ENCODE data around the gene JOSD2. TPM values are rescaled to one million over a fixed set of nuclear protein-coding genes. Genes with fewer than 3 reads are reported as not detected.

Gene JOSD2
- total and polyA plus RNA-seq, 9 donors = 15.0 to 42.5 (median 24.2) TPM; not detected in 1

DNA sequence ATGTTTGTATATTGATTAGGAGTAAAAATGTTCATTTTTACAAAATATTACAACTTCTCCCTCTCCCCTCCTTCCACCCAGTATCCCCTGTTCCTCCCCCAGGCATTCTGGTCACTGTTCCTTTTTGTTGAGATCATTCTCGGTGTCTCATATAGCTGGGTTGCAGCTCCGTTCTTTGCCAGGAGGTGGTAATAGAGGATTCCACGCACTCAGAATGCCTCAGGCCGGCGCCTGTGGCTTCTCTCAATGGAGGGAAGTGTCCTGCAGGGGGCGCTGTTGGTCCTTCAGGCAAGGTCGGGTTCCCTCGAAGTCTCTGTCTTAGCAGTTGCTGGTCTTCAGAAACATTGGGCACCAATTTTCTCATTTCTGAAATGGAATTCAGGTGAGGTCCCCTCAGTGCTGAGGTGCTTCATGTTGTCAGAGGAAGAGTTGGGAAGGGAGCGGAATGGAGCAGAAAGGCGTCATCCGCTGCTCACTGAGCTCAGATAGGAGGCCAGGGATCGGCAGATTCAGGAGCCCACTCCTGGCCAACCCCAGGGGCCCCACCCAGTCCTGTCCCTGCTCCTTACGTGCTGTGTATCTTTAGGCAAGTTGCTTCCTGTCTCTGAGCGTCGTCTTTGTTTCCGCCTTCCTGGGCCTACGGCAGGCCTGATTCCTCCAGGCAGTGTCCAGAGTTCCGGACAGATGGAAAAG is 24.0 kb downstream of the JOSD2 start:
- TF ChIP-seq, protein P1, sequence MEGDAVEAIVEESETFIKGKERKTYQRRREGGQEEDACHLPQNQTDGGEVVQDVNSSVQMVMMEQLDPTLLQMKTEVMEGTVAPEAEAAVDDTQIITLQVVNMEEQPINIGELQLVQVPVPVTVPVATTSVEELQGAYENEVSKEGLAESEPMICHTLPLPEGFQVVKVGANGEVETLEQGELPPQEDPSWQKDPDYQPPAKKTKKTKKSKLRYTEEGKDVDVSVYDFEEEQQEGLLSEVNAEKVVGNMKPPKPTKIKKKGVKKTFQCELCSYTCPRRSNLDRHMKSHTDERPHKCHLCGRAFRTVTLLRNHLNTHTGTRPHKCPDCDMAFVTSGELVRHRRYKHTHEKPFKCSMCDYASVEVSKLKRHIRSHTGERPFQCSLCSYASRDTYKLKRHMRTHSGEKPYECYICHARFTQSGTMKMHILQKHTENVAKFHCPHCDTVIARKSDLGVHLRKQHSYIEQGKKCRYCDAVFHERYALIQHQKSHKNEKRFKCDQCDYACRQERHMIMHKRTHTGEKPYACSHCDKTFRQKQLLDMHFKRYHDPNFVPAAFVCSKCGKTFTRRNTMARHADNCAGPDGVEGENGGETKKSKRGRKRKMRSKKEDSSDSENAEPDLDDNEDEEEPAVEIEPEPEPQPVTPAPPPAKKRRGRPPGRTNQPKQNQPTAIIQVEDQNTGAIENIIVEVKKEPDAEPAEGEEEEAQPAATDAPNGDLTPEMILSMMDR (IDR thresholded peaks at IDR 0.05) = peak in 1 of 3 donors; percentile 11
- TF ChIP-seq POLR2A (IDR thresholded peaks at IDR 0.05) (no peak), EP300 (IDR thresholded peaks at IDR 0.05) (no peak)
- no peak overlapping the region for H3K27ac ChIP-seq
- H3K4me1 ChIP-seq (ENCODE audit: insufficient read depth) = peaks cover 1% of the 10 kb centered on the region
- no peaks in the 10 kb centered on the region for H3K9me3 ChIP-seq
- 69 to 72% (median 71%) methylated on average over 18 of the region's 18 CpGs for whole genome bisulfite sequencing, 3 donors
- no peak overlapping the region for H3K4me3 ChIP-seq
- no peaks in the 10 kb centered on the region for H3K36me3 ChIP-seq
- intact Hi-C loops (cut with DNase I) = no loop called here
- no peak for DNase-seq
- H3K27me3 ChIP-seq = no peaks in the 10 kb centered on the region

DNA sequence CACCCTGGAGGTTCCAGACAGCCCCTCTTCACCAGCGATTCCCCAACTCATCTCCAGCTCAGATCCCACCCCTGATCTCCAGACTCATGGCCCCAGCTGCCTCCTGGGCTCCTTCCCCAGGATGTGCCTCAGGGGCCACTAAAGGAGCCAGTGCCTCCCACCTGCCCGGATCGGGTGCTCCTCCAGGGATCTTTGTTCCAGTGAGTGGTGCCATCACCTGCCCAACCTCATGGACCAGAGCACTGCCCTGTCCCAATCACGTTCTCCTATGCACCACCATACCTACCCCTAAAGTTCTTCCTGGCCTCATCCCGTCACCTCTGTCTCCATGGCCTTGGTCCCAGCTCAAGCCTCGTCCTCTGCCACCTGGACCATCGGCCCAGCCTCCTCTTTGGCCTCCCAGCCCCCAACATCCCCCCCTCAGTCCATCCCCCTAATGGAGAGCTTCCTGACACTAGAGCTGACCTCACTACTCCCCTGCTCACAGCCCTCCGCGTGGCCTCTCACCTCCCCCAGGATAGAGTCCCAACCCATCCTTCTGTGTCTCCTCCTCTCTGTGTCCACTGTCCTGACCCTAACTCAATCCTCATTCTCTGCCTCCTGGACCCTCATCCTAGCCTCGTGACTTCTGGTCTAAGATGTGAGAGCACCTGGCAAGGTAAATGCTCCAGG is 25.6 kb downstream of the JOSD2 start:
- TF ChIP-seq EP300 (IDR thresholded peaks at IDR 0.05) = no peak
- no peak overlapping the region for H3K4me3 ChIP-seq
- no peaks in the 10 kb centered on the region for H3K9me3 ChIP-seq
- DNase-seq = no peak
- WGBS, 3 donors = 80 to 85% (median 81%) methylated on average over 10 of the region's 10 CpGs
- no peaks in the 10 kb centered on the region for H3K36me3 ChIP-seq
- H3K4me1 ChIP-seq (ENCODE audit: insufficient read depth) = peaks cover 1% of the 10 kb centered on the region
- H3K27ac ChIP-seq = no peak overlapping the region
- H3K27me3 ChIP-seq = no peaks in the 10 kb centered on the region
- intact Hi-C loops (cut with DNase I) = no loop called here

DNA sequence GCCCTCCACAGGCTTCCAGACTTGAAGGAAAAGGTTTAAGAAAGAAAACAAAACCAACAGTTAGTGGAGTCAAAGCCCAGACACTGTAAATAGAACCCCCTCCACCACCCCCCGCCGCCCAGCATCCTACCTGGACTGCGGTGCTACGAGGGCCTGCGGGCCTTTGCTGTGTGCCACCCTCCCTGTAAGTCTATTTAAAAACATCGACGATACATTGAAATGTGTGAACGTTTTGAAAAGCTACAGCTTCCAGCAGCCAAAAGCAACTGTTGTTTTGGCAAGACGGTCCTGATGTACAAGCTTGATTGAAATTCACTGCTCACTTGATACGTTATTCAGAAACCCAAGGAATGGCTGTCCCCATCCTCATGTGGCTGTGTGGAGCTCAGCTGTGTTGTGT is 28.1 kb downstream of the JOSD2 start:
- H3K4me1 ChIP-seq (ENCODE audit: insufficient read depth) = peaks cover 7% of the 10 kb centered on the region
- H3K9me3 ChIP-seq = no peaks in the 10 kb centered on the region
- TF ChIP-seq, protein P1 (IDR thresholded peaks at IDR 0.05) = no peak
- TF ChIP-seq EP300 (IDR thresholded peaks at IDR 0.05) = no peak
- TF ChIP-seq POLR2A (IDR thresholded peaks at IDR 0.05) = no peak
- intact Hi-C loops (cut with DNase I) = no loop called here
- H3K27me3 ChIP-seq = no peaks in the 10 kb centered on the region
- DNase-seq = no peak
- H3K4me3 ChIP-seq = no peak overlapping the region
- H3K36me3 ChIP-seq = no peaks in the 10 kb centered on the region
- H3K27ac ChIP-seq = no peak overlapping the region
- 74 to 82% (median 76%) methylated on average over 10 of the region's 10 CpGs for WGBS, 3 donors

DNA sequence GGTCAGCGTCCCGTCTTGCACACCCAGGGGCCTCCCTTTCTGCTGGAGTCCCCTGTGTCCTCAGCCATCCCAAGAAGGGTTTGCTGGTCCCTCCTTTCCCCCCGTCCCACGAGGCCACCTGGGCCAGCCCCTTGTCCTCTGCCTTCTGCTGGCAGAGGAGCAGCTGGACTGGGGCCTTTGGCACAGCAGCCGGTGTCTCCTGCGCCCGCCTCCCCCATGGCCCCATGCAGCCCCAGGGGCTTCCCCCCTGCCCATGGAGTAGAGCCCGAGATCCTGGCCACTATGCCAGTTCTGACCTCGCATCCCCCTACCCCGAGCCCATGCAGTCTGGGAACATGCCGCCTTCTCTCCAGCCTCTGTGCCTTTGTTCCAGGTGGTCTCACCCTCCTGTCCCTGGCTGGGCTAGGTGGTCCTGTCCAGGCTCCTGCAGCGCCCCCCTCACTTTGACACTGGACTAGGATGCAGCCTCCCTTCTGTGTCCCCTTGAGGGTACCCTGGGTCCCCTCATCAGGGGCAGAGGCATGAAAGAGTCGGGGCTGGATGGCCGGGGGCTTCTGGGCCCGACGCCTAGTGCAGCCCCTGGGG is 28.6 kb downstream of the JOSD2 start:
- intact Hi-C loops (cut with DNase I) = no loop called here
- Histone ChIP-seq H3K9me3 (no peaks in the 10 kb centered on the region), H3K36me3 (no peaks in the 10 kb centered on the region), H3K4me3 (no peak overlapping the region), H3K27me3 (no peaks in the 10 kb centered on the region), H3K4me1 (ENCODE audit: insufficient read depth) (peaks cover 13% of the 10 kb centered on the region), H3K27ac (no peak overlapping the region)
- 73 to 81% (median 80%) methylated on average over 15 to 16 of the region's 16 CpGs for WGBS, 3 donors
- DNase-seq = no peak
- TF ChIP-seq EP300 (IDR thresholded peaks at IDR 0.05) (no peak), POLR2A (IDR thresholded peaks at IDR 0.05) (no peak)
- TF ChIP-seq, protein P1 (IDR thresholded peaks at IDR 0.05) = no peak
